Body of pancreas (tissue), 4 donors: Measurements from ENCODE around the gene TRPV2. TPM values are rescaled to one million over a fixed set of nuclear protein-coding genes. Genes with fewer than 3 reads are reported as not detected.

Source experiments
- ATAC-seq: fragments of 150-250 bp; one replicate; pipeline ENCODE4 v1.9.1; 2016
- DNase-seq, 4 donors: peaks; one replicate each; pipeline ENCODE4 v3.0.0-alpha.2; 2019
- H3K27ac ChIP-seq, 4 donors: fragments of 200-600 bp; sonication (generic); 1 replicate in 3 of 4; 2 replicates in 1 of 4; pipeline versions ENCODE4 v1.5.1 to v1.6.1; 2016 to 2019; ENCODE audit warnings: mild to moderate bottlenecking in 1 of 4, mixed read lengths in 1 of 4, moderate library complexity in 1 of 4
- H3K27me3 ChIP-seq, 2 donors: fragments of 200-600 bp; sonication (generic); one replicate each; pipeline ENCODE4 v1.6.0; 2016; ENCODE audit warnings: mild to moderate bottlenecking in 1 of 2
- H3K36me3 ChIP-seq, 2 donors: fragments of 200-600 bp; sonication (generic); replicated peaks in 1 of 2; 2 replicates each; pipeline ENCODE4 v1.5.1; 2016; ENCODE audit warnings: low read depth in 2 of 2; ENCODE audit not compliant: insufficient read depth in 1 of 2
- H3K4me1 ChIP-seq: fragments of 200-600 bp; sonication (generic); one replicate; pipeline ENCODE4 v1.6.0; 2016
- H3K4me3 ChIP-seq, 2 donors: fragments of 200-600 bp; sonication (generic); 1 replicate in 1 of 2; 2 replicates in 1 of 2; pipeline ENCODE4 v1.5.1; 2016 to 2019
- H3K9me3 ChIP-seq, 3 donors: fragments of 200-600 bp; sonication (generic); 1 replicate in 2 of 3; 2 replicates in 1 of 3; pipeline ENCODE4 v1.5.1; 2016
- CTCF ChIP-seq, 7 experiments: fragments of 450-650 bp in 4 of 7; fragments of 200-600 bp in 3 of 7; sonication (generic) in 3 of 7; IDR thresholded peaks; one replicate each; pipeline ENCODE4 v1.5.1; 2016 to 2019; ENCODE audit warnings: antibody characterized with exemption in 7 of 7
- POLR2A ChIP-seq, 3 donors: fragments of 450-650 bp; IDR thresholded peaks; one replicate each; pipeline ENCODE4 v1.6.1; 2016; ENCODE audit warnings: antibody characterized with exemption in 3 of 3, mild to moderate bottlenecking in 2 of 3
- WGBS, 2 donors: methylation state at CpG; one replicate each; pipeline ENCODE4 v1.1.5; 2017; 5-methylcytosine and 5-hydroxymethylcytosine counted together
- intact Hi-C: fragments of 100-400 bp; cut with DNase I; formaldehyde crosslinking; loops from one replicate; pipeline ENCODE4 v1.15.1; 2023
- total RNA-seq, 2 donors: library from RNA; depleted of rRNA; stranded (reverse); fragments of >200 nt; gene quantifications; one replicate each; pipeline ENCODE4 v1.1.0, GENCODE V29; 2016

TRPV2 gene
- total RNA-seq, 2 donors from 2014 or later = 4.7 to 30.7 TPM

- peak in 1 of 4 donors; percentile 41 for DNase-seq
- TF ChIP-seq POLR2A (IDR thresholded peaks at IDR 0.05) = no peak
- TF ChIP-seq CTCF (IDR thresholded peaks at IDR 0.05) = no peak
- WGBS, 2 donors = 56 to 57% methylated on average over 17 of the region's 17 CpGs
- no peaks in the 10 kb centered on the region for H3K27me3 ChIP-seq
- intact Hi-C loops = no loop called here
- no peak for ATAC-seq
- peaks cover 52% of the 10 kb centered on the region for H3K4me1 ChIP-seq
- H3K9me3 ChIP-seq = no peaks in the 10 kb centered on the region
- H3K4me3 ChIP-seq = no peak overlapping the region
- peaks cover 6% of the 10 kb centered on the region in 2 donors for H3K36me3 ChIP-seq
- peak overlapping the region; percentile 79 to 99 (median 96) for H3K27ac ChIP-seq
Observed at GRCh38 chr17:16378636-16379282, 36.6 kb upstream of the TRPV2 start.

- intact Hi-C loops = loop anchor here (10.0 kb wide), 1 partner anchor 145 kb away; no protein-coding TSS in a partner anchor
- Histone ChIP-seq H3K4me3 (no peak overlapping the region), H3K27me3 (no peaks in the 10 kb centered on the region), H3K36me3 (peaks cover 6% of the 10 kb centered on the region in 2 donors), H3K27ac (peak overlapping the region in 3 of 4 donors; percentile 95 to 99 (median 96)), H3K9me3 (no peaks in the 10 kb centered on the region), H3K4me1 (peaks cover 56% of the 10 kb centered on the region)
- DNase-seq = peak in 1 of 4 donors; percentile 8
- WGBS, 2 donors = 82 to 87% methylated on average over 8 of the region's 8 CpGs
- no peak for TF ChIP-seq CTCF (IDR thresholded peaks at IDR 0.05)
- TF ChIP-seq POLR2A (IDR thresholded peaks at IDR 0.05) = no peak
- ATAC-seq = no peak
Observed at GRCh38 chr17:16379654-16380053, 35.7 kb upstream of the TRPV2 start.

- ATAC-seq (peak; percentile 95), DNase-seq (peak; percentile 97 to 99 (median 98))
- no peaks in the 10 kb centered on the region for H3K9me3 ChIP-seq
- no peaks in the 10 kb centered on the region for H3K27me3 ChIP-seq
- peak within 1 kb of the TSS; percentile 95 to 99 (median 96) for H3K27ac ChIP-seq
- peak; percentile 97 to 100 (median 100) for TF ChIP-seq POLR2A (IDR thresholded peaks at IDR 0.05)
- TF ChIP-seq CTCF (IDR thresholded peaks at IDR 0.05) = no peak
- peaks cover 56% of the 10 kb centered on the region for H3K4me1 ChIP-seq
- peak within 1 kb of the TSS; percentile 37 to 39 for H3K4me3 ChIP-seq
- peaks cover 6% of the 10 kb centered on the region in 2 donors for H3K36me3 ChIP-seq
- WGBS, 2 donors = 0% methylated on average over 33 to 65 of the region's 67 CpGs
- intact Hi-C loops = loop anchor here (10.0 kb wide), 1 partner anchor 144 kb away; no protein-coding TSS in a partner anchor
Observed at GRCh38 chr17:16380640-16381495, 34.5 kb upstream of the TRPV2 start, which contains the start of gene UBB. UBB (plus strand) TSS chr17:16381091; CDS start chr17:16381908, 817 bp downstream.

GRCh38 chr17:16381496-16381820 is 33.9 kb upstream of the TRPV2 start:
- TF ChIP-seq CTCF (IDR thresholded peaks at IDR 0.05) (no peak), POLR2A (IDR thresholded peaks at IDR 0.05) (no peak)
- Histone ChIP-seq H3K4me3 (peak overlapping the region; percentile 37 to 39), H3K27ac (peak overlapping the region; percentile 95 to 99 (median 96)), H3K9me3 (no peaks in the 10 kb centered on the region), H3K27me3 (no peaks in the 10 kb centered on the region), H3K36me3 (peaks cover 6% of the 10 kb centered on the region in 2 donors), H3K4me1 (peaks cover 62% of the 10 kb centered on the region)
- DNase-seq (peak in 1 of 4 donors; percentile 30), ATAC-seq (no peak)
- intact Hi-C loops = loop anchor here (10.0 kb wide), 1 partner anchor 143 kb away; no protein-coding TSS in a partner anchor
- 0% methylated on average over 14 of the region's 14 CpGs for WGBS, 2 donors
